H1 (cell line): ENCODE data around the gene EPHA4. TPM values are rescaled to one million over a fixed set of nuclear protein-coding genes. Genes with fewer than 3 reads are reported as not detected.

Source experiments
- CHD2 ChIP-seq: IDR thresholded peaks from 2 replicates; pipeline ENCODE4 v1.6.1; 2012; ENCODE audit warnings: low read length, improper control_type of control experiment
- E2F6 ChIP-seq: IDR thresholded peaks from 2 replicates; pipeline ENCODE4 v1.6.1; 2012; ENCODE audit warnings: inconsistent platforms
- FOSL1 ChIP-seq: IDR thresholded peaks from 2 replicates; pipeline ENCODE4 v1.6.1; 2011; ENCODE audit warnings: mild to moderate bottlenecking, low read depth, low read length, moderate library complexity; ENCODE audit not compliant: insufficient read depth
- HDAC2 ChIP-seq, 2 experiments: fragments of 300-600 bp in 1 of 2; sonication (generic) in 1 of 2; IDR thresholded peaks; 2 replicates each; pipeline ENCODE4 v1.6.1; 2011 to 2012; ENCODE audit warnings: low read depth in 2 of 2, low read length in 2 of 2, mild to moderate bottlenecking in 2 of 2, moderate library complexity in 2 of 2, borderline replicate concordance in 1 of 2, inconsistent platforms in 1 of 2
- JUN ChIP-seq: IDR thresholded peaks from 2 replicates; pipeline ENCODE4 v1.6.1; 2011; ENCODE audit warnings: low read depth, mild to moderate bottlenecking, improper control_type of control experiment, low read length
- PHF8 ChIP-seq: fragments of 200-600 bp; sonication (generic); conservative IDR thresholded peaks from 2 replicates; pipeline ENCODE4 v1.7.1; 2012; ENCODE audit warnings: low read depth, mild to moderate bottlenecking, inconsistent platforms, low read length, moderate library complexity
- RFX5 ChIP-seq: IDR thresholded peaks from 2 replicates; pipeline ENCODE4 v1.6.1; 2011; ENCODE audit warnings: low read depth, low read length, improper control_type of control experiment, borderline replicate concordance
- SIX5 ChIP-seq: IDR thresholded peaks from 2 replicates; pipeline ENCODE4 v1.6.1; 2011; ENCODE audit warnings: mild to moderate bottlenecking, low read depth, low read length
- TAF1 ChIP-seq: IDR thresholded peaks from 2 replicates; pipeline ENCODE4 v1.6.1; 2011; ENCODE audit warnings: mild to moderate bottlenecking, low read depth, low read length
- polyA plus RNA-seq, 7 experiments: library from polyadenylated mRNA; depleted of rRNA in 3 of 7; stranded (reverse) in 5 of 7; unstranded in 2 of 7; fragments of >200 nt in 5 of 7; fragments of 200-250 nt in 2 of 7; gene quantifications; 1 replicate in 5 of 7; 2 replicates in 1 of 7; 4 replicates in 1 of 7; pipeline versions ENCODE4 v1.2.1 to v1.2.3, GENCODE V29; 2011 to 2013; ENCODE audit warnings: missing spikeins in 2 of 7, mixed read lengths in 2 of 7
- total RNA-seq: library from RNA; stranded (reverse); fragmentation: NEBNext Ultra II Directional; extraction: Animal tissue kit (Norgen Biotek cat#: 25700); gene quantifications from 2 replicates; pipeline ENCODE4 v1.2.1, GENCODE V29; 2021
- TF ChIP-seq, protein P1 (sequence below): fragments of 300-600 bp; sonication (generic); IDR thresholded peaks from 2 replicates; pipeline ENCODE4 v1.7.1; 2012; ENCODE audit warnings: low read length, moderate library complexity, mild to moderate bottlenecking, inconsistent platforms; ENCODE audit not compliant: insufficient replicate concordance

The EPHA4 gene
- total and polyA plus RNA-seq, 2 of the 8 experiments (the other 6 are each of a cell fraction or from before 2014, with no cell fraction given), result 4.3 to 5.7 TPM

GRCh38 chr2:221488136-221488807 is 83.8 kb downstream of the EPHA4 start (continued):
- TF ChIP-seq, protein P1, sequence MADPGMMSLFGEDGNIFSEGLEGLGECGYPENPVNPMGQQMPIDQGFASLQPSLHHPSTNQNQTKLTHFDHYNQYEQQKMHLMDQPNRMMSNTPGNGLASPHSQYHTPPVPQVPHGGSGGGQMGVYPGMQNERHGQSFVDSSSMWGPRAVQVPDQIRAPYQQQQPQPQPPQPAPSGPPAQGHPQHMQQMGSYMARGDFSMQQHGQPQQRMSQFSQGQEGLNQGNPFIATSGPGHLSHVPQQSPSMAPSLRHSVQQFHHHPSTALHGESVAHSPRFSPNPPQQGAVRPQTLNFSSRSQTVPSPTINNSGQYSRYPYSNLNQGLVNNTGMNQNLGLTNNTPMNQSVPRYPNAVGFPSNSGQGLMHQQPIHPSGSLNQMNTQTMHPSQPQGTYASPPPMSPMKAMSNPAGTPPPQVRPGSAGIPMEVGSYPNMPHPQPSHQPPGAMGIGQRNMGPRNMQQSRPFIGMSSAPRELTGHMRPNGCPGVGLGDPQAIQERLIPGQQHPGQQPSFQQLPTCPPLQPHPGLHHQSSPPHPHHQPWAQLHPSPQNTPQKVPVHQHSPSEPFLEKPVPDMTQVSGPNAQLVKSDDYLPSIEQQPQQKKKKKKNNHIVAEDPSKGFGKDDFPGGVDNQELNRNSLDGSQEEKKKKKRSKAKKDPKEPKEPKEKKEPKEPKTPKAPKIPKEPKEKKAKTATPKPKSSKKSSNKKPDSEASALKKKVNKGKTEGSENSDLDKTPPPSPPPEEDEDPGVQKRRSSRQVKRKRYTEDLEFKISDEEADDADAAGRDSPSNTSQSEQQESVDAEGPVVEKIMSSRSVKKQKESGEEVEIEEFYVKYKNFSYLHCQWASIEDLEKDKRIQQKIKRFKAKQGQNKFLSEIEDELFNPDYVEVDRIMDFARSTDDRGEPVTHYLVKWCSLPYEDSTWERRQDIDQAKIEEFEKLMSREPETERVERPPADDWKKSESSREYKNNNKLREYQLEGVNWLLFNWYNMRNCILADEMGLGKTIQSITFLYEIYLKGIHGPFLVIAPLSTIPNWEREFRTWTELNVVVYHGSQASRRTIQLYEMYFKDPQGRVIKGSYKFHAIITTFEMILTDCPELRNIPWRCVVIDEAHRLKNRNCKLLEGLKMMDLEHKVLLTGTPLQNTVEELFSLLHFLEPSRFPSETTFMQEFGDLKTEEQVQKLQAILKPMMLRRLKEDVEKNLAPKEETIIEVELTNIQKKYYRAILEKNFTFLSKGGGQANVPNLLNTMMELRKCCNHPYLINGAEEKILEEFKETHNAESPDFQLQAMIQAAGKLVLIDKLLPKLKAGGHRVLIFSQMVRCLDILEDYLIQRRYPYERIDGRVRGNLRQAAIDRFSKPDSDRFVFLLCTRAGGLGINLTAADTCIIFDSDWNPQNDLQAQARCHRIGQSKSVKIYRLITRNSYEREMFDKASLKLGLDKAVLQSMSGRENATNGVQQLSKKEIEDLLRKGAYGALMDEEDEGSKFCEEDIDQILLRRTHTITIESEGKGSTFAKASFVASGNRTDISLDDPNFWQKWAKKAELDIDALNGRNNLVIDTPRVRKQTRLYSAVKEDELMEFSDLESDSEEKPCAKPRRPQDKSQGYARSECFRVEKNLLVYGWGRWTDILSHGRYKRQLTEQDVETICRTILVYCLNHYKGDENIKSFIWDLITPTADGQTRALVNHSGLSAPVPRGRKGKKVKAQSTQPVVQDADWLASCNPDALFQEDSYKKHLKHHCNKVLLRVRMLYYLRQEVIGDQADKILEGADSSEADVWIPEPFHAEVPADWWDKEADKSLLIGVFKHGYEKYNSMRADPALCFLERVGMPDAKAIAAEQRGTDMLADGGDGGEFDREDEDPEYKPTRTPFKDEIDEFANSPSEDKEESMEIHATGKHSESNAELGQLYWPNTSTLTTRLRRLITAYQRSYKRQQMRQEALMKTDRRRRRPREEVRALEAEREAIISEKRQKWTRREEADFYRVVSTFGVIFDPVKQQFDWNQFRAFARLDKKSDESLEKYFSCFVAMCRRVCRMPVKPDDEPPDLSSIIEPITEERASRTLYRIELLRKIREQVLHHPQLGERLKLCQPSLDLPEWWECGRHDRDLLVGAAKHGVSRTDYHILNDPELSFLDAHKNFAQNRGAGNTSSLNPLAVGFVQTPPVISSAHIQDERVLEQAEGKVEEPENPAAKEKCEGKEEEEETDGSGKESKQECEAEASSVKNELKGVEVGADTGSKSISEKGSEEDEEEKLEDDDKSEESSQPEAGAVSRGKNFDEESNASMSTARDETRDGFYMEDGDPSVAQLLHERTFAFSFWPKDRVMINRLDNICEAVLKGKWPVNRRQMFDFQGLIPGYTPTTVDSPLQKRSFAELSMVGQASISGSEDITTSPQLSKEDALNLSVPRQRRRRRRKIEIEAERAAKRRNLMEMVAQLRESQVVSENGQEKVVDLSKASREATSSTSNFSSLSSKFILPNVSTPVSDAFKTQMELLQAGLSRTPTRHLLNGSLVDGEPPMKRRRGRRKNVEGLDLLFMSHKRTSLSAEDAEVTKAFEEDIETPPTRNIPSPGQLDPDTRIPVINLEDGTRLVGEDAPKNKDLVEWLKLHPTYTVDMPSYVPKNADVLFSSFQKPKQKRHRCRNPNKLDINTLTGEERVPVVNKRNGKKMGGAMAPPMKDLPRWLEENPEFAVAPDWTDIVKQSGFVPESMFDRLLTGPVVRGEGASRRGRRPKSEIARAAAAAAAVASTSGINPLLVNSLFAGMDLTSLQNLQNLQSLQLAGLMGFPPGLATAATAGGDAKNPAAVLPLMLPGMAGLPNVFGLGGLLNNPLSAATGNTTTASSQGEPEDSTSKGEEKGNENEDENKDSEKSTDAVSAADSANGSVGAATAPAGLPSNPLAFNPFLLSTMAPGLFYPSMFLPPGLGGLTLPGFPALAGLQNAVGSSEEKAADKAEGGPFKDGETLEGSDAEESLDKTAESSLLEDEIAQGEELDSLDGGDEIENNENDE, result no peak
- no peak for TF ChIP-seq JUN
- no peak for TF ChIP-seq PHF8
- no peak for TF ChIP-seq FOSL1
- no peak for TF ChIP-seq E2F6
- TF ChIP-seq CHD2, result no peak
- no peak for TF ChIP-seq SIX5
- no peak for TF ChIP-seq HDAC2 (IDR thresholded peaks at IDR 0.05; ENCODE audit: borderline replicate concordance in 1 of 2, low read depth in 2 of 2, low read length in 2 of 2)
- no peak for TF ChIP-seq TAF1
- TF ChIP-seq RFX5, result no peak
